SU-DHL-6 (cell line): ENCODE data around the gene SRPK2.

ENCODE experiments used
- H2AFZ ChIP-seq: fragments of 200-600 bp; sonication (generic); 2 replicates; pipeline ENCODE4 v1.6.1; 2014; ENCODE audit warnings: low read depth, mild to moderate bottlenecking, moderate library complexity, mixed read lengths, antibody characterized with exemption, low read length; ENCODE audit not compliant: severe bottlenecking
- H3F3A ChIP-seq: fragments of 200-600 bp; shearing (Covaris generic); 2 replicates; pipeline ENCODE4 v1.6.0; 2016; ENCODE audit warnings: antibody characterized with exemption, mild to moderate bottlenecking; ENCODE audit not compliant: insufficient read depth
- H3K27ac ChIP-seq: fragments of 200-600 bp; sonication (generic); 2 replicates; pipeline ENCODE4 v1.5.1; 2016; ENCODE audit warnings: low read depth, mild to moderate bottlenecking, low read length, moderate library complexity, mixed read lengths
- H3K27me3 ChIP-seq: fragments of 200-600 bp; sonication (generic), shearing (Covaris generic); 2 replicates; pipeline ENCODE4 v1.6.0; 2014; ENCODE audit warnings: mild to moderate bottlenecking, low read length
- H3K36me3 ChIP-seq: fragments of 200-600 bp; sonication (generic); 2 replicates; pipeline ENCODE4 v1.6.1; 2014; ENCODE audit warnings: mild to moderate bottlenecking, low read length, mixed read lengths
- H3K4me2 ChIP-seq: fragments of 300-600, 200-600 bp; shearing (Covaris generic), sonication (generic); 2 replicates; pipeline ENCODE4 v1.6.0; 2014; ENCODE audit warnings: low read length, low read depth, mild to moderate bottlenecking; ENCODE audit not compliant: poor library complexity, severe bottlenecking
- H3K4me3 ChIP-seq: fragments of 200-600 bp; sonication (generic); 2 replicates; pipeline ENCODE4 v1.5.1; 2014; ENCODE audit warnings: antibody characterized with exemption, low read length, mild to moderate bottlenecking, mixed read lengths; ENCODE audit not compliant: insufficient read depth, poor library complexity, severe bottlenecking
- H3K79me2 ChIP-seq: fragments of 200-600 bp; sonication (generic); 2 replicates; pipeline ENCODE4 v1.6.1; 2014; ENCODE audit warnings: mild to moderate bottlenecking, low read length, moderate library complexity; ENCODE audit not compliant: insufficient read depth
- H3K9ac ChIP-seq: fragments of 200-600 bp; sonication (generic); 2 replicates; pipeline ENCODE4 v1.7.0; 2014; ENCODE audit warnings: mild to moderate bottlenecking, low read length
- H3K9me2 ChIP-seq: fragments of 200-600 bp; sonication (generic); replicated peaks from 2 replicates; pipeline ENCODE4 v1.6.1; 2014; ENCODE audit warnings: low read length; ENCODE audit not compliant: insufficient read depth
- H3K9me3 ChIP-seq: fragments of 200-600 bp; sonication (generic); 2 replicates; pipeline ENCODE4 v1.6.1; 2014; ENCODE audit warnings: low read length, mixed read lengths; ENCODE audit not compliant: insufficient read depth
- H4K20me1 ChIP-seq: fragments of 200-600 bp; sonication (generic); 2 replicates; pipeline ENCODE4 v1.6.1; 2014; ENCODE audit warnings: low read depth, mild to moderate bottlenecking, antibody characterized with exemption, low read length, moderate library complexity, mixed read lengths
- EZH2phosphoT487 ChIP-seq: fragments of 200-600 bp; sonication (generic), shearing (Covaris generic); conservative IDR thresholded peaks from 2 replicates; pipeline ENCODE4 v1.6.1; 2018; ENCODE audit warnings: mild to moderate bottlenecking, antibody characterized with exemption, low read length, moderate library complexity, mixed read lengths
- TF ChIP-seq, protein P1 (sequence below): fragments of 200-600 bp; sonication (generic); IDR thresholded peaks from one replicate; pipeline ENCODE4 v1.5.1; 2017; ENCODE audit warnings: antibody characterized with exemption, mild to moderate bottlenecking, low read length, moderate library complexity; ENCODE audit not compliant: insufficient read depth, poor library complexity, severe bottlenecking

Gene SRPK2

DNA sequence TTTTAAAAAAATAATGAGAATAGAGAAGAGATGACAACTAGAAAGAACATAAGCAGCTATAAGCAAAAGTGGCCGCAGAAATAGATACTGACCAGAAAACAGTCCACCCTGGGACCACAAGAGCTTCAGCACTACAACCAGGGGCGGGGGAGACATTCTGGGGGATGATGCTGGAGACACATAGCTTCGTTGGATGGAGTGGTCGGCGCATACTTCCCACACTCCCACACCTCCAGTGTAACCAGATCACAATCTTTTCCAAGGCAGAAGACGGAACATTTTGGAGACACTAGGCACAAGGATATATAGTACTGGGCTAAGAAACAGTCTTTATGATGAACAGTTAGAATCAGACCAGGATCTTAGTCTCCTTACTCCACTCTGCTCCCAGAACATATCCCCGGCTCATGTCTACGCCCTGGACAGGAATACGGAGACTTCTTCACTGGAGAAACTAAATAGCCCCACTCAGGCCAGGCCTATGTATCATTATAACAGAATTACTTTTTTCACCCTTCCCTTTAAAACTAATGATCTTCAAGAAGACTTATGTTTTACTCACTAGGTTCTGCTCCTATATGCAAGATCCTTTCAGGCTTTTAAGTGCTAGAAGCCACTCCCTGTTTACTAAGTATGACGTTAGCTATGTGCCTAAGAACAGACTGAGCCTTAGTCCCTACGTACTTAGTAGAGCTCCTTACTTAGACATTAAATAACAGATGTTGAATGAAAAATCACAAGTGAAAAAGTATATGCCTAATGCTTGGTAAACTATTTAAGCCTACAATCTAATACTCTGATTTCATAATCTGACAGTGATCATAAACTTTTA lies 169.6 kb downstream of the SRPK2 start:
- Histone ChIP-seq H3K9me3 (no peaks in the 10 kb centered on the region), H3K4me3 (no peak overlapping the region), H2AFZ (no peak overlapping the region), H3F3A (no peaks in the 10 kb centered on the region), H3K27me3 (no peaks in the 10 kb centered on the region), H3K36me3 (no peaks in the 10 kb centered on the region), H3K9me2 (no peaks in the 10 kb centered on the region), H3K4me2 (no peak overlapping the region), H3K9ac (no peak overlapping the region), H3K79me2 (peaks cover 20% of the 10 kb centered on the region; the same call in 1 of the 2 replicates), H3K27ac (no peak overlapping the region), H4K20me1 (peaks cover 10% of the 10 kb centered on the region; the same call in 1 of the 2 replicates)
- no peak for TF ChIP-seq EZH2phosphoT487
- TF ChIP-seq, protein P1, sequence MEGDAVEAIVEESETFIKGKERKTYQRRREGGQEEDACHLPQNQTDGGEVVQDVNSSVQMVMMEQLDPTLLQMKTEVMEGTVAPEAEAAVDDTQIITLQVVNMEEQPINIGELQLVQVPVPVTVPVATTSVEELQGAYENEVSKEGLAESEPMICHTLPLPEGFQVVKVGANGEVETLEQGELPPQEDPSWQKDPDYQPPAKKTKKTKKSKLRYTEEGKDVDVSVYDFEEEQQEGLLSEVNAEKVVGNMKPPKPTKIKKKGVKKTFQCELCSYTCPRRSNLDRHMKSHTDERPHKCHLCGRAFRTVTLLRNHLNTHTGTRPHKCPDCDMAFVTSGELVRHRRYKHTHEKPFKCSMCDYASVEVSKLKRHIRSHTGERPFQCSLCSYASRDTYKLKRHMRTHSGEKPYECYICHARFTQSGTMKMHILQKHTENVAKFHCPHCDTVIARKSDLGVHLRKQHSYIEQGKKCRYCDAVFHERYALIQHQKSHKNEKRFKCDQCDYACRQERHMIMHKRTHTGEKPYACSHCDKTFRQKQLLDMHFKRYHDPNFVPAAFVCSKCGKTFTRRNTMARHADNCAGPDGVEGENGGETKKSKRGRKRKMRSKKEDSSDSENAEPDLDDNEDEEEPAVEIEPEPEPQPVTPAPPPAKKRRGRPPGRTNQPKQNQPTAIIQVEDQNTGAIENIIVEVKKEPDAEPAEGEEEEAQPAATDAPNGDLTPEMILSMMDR: no peak

DNA sequence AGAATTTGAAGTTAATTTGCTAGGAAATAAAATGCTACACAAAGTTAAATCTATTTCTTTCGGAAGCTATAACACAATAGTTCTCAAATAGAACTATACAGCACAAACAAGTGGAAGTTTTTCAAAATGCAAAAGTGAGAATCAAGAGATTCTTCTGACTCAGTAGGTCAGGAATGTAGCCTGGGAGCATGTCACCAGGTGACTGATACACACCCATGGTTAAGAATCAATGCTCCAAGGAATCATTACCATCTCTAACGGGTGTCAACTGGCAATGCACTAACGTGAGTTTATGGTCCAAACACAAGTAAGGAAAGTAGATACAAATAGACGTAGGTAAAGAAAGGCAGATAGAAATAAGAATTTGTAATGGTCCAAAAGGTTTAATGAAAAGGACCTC lies 170.5 kb downstream of the SRPK2 start:
- Histone ChIP-seq H3K4me2 (no peak overlapping the region), H3K79me2 (peaks cover 22% of the 10 kb centered on the region), H3K4me3 (no peak overlapping the region), H3K27ac (no peak overlapping the region), H2AFZ (no peak overlapping the region), H3K36me3 (no peaks in the 10 kb centered on the region), H3K9me2 (no peaks in the 10 kb centered on the region), H3K9ac (no peak overlapping the region), H4K20me1 (peaks cover 10% of the 10 kb centered on the region; the same call in 1 of the 2 replicates), H3K9me3 (no peaks in the 10 kb centered on the region), H3K27me3 (no peaks in the 10 kb centered on the region), H3F3A (no peaks in the 10 kb centered on the region)
- TF ChIP-seq, protein P1: no peak
- no peak for TF ChIP-seq EZH2phosphoT487

DNA sequence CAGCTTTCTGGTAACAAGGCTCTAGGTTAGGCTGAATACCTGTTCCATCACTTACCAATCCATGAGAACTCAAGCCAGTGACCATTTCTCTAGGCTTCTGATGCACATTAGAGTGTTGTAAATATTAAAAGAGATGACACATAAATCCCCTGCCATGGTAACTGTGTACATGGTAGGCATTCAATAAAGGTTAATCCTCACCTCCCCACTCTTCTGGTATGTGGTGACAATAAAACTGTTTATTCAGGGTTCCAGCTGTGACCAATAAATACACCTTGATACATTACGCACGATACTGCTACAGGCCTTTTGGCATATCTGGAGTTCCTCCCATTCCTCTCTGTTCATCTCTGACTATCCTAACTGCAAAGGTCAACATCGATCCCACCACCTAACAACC lies 171.9 kb downstream of the SRPK2 start:
- Histone ChIP-seq H3F3A (no peaks in the 10 kb centered on the region), H3K36me3 (no peaks in the 10 kb centered on the region), H3K9ac (no peak overlapping the region), H3K9me3 (no peaks in the 10 kb centered on the region), H3K27me3 (no peaks in the 10 kb centered on the region), H3K9me2 (no peaks in the 10 kb centered on the region), H4K20me1 (peaks cover 10% of the 10 kb centered on the region; the same call in 1 of the 2 replicates), H3K4me2 (no peak overlapping the region), H2AFZ (no peak overlapping the region), H3K79me2 (peaks cover 27% of the 10 kb centered on the region), H3K27ac (no peak overlapping the region), H3K4me3 (no peak overlapping the region)
- TF ChIP-seq, protein P1: no peak
- TF ChIP-seq EZH2phosphoT487: no peak
